Activated CD4-positive, CD25-positive, alpha-beta regulatory T cell treated with anti-CD3 and anti-CD28 coated beads, Interleukin-2, amount 50 U/mL, for 72 hours (primary cell): ENCODE results near the gene PMF1.
"Not testable (repeated sequence)": the region's sequence is repeated elsewhere in the genome, so short reads cannot be mapped to it uniquely, and the experiment has no call there.

Experiments used
- DNase-seq: peaks from one replicate; pipeline ENCODE4 v3.0.0; 2021

PMF1 gene

GRCh38 chr1:156212833-156213643, at the start of gene PMF1:
Gene PMF1, plus strand, starts transcription at chr1:156213007. Its CDS starts 9 bp downstream, at chr1:156213016.
- DNase-seq = peak; percentile 95

- no peak for DNase-seq
Observed at GRCh38 chr1:156163712-156164111, 49.1 kb upstream of the PMF1 start.

GRCh38 chr1:156164125-156164831, 48.5 kb upstream of the PMF1 start:
- DNase-seq = no peak

GRCh38 chr1:156165083-156165482, 47.7 kb upstream of the PMF1 start:
- no peak for DNase-seq

- no peak for DNase-seq
Observed at GRCh38 chr1:156167536-156167935, 45.3 kb upstream of the PMF1 start.

GRCh38 chr1:156172696-156173470, 39.9 kb upstream of the PMF1 start:
- DNase-seq = no peak

GRCh38 chr1:156176610-156177210, 36.1 kb upstream of the PMF1 start:
- DNase-seq = no peak

GRCh38 chr1:156177919-156178654, 34.7 kb upstream of the PMF1 start:
- DNase-seq = no peak

GRCh38 chr1:156180471-156180870, 32.3 kb upstream of the PMF1 start:
- no peak for DNase-seq

- not testable (repeated sequence) for DNase-seq
Observed at GRCh38 chr1:156181391-156181924, 31.3 kb upstream of the PMF1 start.

- not testable (repeated sequence) for DNase-seq
Observed at GRCh38 chr1:156182010-156182779, 30.6 kb upstream of the PMF1 start.

GRCh38 chr1:156186347-156187177, 26.2 kb upstream of the PMF1 start:
- DNase-seq = not testable (repeated sequence)

GRCh38 chr1:156190265-156190664, 22.5 kb upstream of the PMF1 start:
- not testable (repeated sequence) for DNase-seq

GRCh38 chr1:156191292-156191964, 21.4 kb upstream of the PMF1 start:
- DNase-seq = no peak

GRCh38 chr1:156193208-156193487, 19.7 kb upstream of the PMF1 start:
- no peak for DNase-seq

GRCh38 chr1:156193488-156194299, 19.1 kb upstream of the PMF1 start, which contains the start of gene SLC25A44:
Gene SLC25A44, plus strand, starts transcription at chr1:156194104. Its CDS starts 5,744 bp downstream, at chr1:156199848.
- peak; percentile 95 for DNase-seq

GRCh38 chr1:156194300-156194652, 18.5 kb upstream of the PMF1 start:
- DNase-seq = no peak

GRCh38 chr1:156195853-156196252, 17.0 kb upstream of the PMF1 start:
- no peak for DNase-seq

- DNase-seq = no peak
Observed at GRCh38 chr1:156196445-156196844, 16.4 kb upstream of the PMF1 start.
